HG02852 (cell line): Measurements from ENCODE around the gene FASTK.
A peak's percentile ranks its signal among the peaks of the same experiment; 100 is the strongest.

Experiments used
- ATAC-seq: cut with Tn5 transposase; IDR thresholded peaks from one replicate; pipeline ENCODE4 v1.9.1; 2021; ENCODE audit warnings: mild to moderate bottlenecking, moderate library complexity; ENCODE audit not compliant: unreplicated experiment

FASTK gene, protein sequence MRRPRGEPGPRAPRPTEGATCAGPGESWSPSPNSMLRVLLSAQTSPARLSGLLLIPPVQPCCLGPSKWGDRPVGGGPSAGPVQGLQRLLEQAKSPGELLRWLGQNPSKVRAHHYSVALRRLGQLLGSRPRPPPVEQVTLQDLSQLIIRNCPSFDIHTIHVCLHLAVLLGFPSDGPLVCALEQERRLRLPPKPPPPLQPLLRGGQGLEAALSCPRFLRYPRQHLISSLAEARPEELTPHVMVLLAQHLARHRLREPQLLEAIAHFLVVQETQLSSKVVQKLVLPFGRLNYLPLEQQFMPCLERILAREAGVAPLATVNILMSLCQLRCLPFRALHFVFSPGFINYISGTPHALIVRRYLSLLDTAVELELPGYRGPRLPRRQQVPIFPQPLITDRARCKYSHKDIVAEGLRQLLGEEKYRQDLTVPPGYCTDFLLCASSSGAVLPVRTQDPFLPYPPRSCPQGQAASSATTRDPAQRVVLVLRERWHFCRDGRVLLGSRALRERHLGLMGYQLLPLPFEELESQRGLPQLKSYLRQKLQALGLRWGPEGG

DNA sequence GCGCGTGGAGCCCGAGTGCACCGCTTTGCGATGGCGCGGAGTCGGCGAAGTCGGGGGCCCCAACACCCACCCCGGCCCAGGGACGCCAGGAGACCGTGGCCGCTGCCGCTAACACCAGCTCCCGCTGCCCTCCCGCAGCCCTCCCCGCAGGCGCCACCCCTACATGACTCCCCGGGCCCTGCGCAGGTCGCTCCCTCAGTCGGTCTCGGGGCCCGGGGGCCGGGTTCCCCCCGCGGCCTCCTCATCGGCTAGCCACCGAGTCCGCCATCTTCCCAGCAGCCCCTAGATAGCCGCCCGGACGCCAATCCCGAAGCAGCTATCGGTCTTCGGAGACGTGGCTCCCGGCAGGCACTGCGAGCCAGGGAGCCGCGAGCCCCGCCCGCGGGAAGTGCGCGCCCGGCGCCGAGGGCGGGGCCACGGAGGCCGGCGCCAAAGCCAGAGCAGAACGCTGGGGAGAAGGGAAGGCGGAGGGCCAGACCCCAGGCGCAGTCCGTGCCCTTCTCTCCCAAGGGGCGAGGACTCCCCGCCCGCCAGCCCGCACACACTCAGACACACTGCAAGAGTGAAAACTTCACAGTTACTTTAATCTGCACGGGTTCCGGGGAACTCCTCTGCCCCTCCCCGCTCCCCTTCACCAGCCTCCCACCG, at the start of gene FASTK:
Gene FASTK (minus strand): TSS at position 288 of the 648 bp plus-strand sequence. CDS start 43 bp downstream, at position 245.
- peak; percentile 72 for ATAC-seq

DNA sequence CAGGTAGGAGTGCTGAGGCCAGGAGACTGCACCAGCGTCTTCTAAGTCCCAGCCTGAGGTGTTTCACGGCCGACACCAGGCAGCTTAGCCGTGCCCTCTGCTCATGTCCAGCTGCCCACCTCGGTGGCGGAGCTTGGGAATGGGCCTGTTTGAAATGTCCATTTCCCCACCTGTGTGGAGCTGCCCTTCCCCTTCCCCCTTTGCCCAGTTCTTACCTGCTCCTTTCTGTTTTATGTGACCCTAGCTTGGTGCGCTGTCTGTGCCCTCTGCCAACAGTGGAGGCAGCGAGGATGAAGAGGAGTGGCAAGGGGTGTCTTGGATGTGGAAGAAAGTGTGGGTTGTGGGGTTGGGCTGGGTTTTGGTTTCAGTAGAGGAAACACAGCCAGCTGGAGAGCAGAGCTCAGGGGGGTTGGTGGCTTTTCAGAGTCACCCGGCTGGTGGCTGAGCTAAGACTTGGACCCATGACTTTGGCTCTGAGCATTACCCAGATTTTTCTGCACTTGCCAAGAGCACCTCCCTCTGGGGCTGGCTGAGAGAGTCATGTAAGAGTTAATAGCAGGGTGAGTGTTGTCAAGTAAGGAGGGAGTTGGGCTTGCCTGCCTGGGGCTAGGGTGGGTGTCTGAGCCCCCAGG, 49.5 kb upstream of the FASTK start:
- ATAC-seq: no peak

DNA sequence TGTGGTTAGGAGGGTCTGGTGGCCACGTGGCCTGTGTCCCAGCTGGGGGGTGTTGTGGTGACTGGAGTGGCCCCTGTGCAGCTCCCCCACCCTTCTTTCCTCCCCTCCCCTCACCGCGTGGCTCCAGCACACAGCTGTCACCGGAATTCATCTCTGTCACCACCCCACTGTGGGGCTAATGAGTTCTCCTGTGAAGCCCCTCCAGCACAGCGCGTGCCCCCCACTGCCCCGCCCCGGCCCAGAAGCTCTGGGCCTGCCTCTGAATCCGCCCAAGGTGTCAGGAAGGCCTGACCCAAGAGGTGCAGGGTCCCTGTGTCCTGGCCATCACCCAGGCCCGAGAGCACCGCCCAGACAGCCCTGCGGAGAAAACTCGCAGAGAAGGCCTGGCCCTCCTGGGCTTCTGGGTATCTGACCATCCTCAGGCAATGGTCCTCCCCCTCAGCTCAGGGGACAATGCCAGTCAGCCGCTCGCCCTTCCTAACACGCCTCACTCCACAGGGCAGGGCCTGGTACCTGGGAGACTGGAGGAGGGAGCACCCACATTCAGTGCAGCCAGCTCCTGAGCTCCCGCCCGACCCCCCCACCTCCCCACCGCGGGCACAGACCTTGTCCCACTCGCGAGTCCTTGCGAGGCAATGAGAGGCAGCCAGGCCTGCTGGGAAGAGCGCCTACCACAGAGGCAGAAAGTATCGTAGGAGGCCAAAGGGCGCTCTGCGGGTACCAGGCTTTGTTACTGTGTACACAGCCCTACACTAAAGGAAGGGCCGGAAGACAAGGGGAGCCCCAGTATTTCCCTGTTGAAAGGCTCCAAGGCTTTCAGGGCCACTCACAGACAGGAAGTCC, 48.7 kb upstream of the FASTK start:
- no peak for ATAC-seq

DNA sequence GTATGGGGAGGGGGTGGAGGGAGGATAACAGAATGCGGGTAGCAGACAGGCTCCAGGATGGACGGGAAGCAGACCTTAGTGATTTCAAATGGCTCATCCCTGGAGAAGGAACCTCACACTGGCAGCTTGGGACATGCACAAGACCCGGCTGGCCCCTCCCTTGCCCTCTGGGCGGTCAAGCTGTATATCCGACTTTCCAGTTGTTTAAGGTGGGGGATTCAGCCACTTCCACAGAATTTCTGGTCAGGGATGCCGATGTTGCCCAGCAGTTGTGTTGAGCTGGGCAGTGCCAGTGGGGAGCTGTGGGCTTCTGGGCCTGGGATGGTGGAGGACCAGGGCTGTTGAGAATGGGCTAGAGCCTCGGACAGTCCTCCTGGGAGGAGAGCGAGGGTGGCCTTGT, 48.1 kb upstream of the FASTK start:
- no peak for ATAC-seq

DNA sequence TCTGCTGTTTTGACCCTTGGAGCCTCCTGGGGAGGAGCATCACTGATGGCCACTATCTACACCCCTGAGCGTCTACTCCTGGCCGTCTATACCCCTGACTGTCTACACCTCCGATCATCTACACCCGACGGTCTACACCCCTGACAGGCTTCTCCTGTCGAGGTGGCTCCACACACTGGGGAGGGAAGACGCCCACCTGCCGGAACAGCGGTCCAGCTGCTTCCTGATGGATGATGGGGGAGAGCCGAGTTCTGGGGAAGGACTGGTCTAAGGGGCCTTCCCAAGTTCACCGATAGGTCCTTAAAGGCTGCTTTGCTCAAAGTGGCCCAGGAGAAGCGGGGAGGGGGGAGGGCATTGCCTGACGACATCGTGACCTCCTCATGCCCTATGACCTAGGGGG, 47.5 kb upstream of the FASTK start:
- ATAC-seq: no peak

DNA sequence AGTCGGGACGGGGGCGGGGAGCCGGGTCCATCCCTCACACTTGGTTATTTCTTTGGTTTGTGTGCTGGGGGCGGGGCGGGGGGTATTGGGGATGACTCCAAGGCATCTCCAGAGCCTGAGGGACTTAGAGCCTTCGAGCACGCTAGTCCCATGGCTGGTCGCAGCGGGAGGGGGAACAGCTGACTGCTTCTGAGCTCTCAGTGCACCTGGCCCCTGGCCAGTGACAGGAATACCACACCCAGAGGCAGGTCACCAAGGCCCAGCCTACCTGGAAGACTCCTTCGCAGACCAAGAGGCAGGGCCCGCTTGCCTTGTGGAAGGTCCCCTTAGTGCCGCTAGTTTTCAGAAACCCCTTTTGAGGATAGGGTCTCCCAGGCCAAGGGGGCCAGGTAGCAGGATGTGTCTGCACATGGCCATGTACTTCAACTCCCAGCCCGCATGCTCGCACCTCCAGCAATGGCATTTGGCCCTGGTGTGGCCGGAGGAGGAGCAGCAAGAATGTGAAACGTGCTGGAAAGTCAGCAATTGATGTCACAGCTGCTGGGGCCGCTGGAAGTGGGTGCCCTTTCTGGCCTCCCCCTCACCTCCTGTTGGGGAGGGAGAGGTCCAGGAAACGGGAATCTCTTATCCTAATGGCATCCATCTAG, 46.0 kb upstream of the FASTK start:
- ATAC-seq: no peak

- ATAC-seq: no peak
These were observed 45.4 kb upstream of the FASTK start for GRCh38 chr7:151125846-151126481.

- no peak for ATAC-seq
These were observed 44.8 kb upstream of the FASTK start for GRCh38 chr7:151125470-151125845.

DNA sequence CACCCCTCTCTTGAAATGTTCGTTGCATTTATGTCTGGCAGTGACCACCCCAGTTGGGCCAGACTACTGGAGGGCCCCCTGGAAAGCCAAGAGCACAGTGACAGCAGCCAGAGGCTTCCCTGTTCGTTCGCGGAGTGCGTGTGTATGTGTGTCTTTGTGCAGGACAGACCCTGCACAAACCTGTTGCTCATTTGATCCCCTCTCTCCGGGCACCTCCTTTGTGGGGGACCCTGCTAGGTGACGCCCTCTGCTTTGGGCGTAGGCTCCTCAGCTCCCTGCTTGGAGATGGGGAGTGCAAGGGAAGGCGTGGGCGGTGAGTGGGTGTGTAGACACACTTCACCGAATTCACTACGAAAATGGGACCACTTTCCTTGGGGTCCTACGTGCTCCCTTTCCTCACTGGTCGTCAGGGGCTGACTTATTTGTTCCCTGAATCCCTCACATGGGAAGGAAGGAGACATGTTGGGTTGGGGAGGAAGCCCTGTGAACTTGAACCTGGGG, 44.3 kb upstream of the FASTK start:
- ATAC-seq: no peak

- no peak for ATAC-seq
These were observed 43.9 kb upstream of the FASTK start for GRCh38 chr7:151124481-151124880.

DNA sequence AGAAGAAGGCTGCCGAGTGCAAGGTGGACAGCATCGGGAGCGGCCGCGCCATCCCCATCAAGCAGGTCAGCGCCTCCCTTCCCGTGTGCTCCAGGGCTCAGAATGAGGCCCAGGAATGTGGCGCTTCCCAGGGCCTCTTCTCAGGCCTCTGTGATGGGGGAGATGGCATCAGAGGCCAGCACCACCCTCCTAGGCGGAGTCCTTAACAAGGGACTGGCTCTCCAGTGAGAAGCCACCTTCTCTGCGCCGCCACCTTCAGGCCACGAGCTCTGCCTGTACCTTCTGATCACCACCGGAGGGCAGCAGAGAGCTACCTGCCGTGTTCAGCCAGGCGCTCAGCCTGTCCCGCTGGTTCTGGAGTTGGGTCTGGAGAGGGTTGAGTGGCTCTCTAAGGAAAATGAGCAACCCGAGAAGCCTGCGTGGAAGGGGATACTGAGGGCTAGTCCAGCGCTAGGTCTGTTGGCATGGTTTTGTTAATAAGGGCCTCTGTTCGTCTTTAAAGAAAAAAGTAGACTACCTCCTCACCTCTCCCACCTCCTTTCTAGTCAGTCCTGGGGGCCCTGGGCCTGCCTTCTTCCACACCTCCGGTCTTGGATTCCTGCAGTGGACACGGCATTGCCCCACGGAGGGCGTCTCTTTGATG, 43.3 kb upstream of the FASTK start:
- peak; percentile 86 for ATAC-seq

- no peak for ATAC-seq
These were observed 42.7 kb upstream of the FASTK start for GRCh38 chr7:151123158-151123821.

DNA sequence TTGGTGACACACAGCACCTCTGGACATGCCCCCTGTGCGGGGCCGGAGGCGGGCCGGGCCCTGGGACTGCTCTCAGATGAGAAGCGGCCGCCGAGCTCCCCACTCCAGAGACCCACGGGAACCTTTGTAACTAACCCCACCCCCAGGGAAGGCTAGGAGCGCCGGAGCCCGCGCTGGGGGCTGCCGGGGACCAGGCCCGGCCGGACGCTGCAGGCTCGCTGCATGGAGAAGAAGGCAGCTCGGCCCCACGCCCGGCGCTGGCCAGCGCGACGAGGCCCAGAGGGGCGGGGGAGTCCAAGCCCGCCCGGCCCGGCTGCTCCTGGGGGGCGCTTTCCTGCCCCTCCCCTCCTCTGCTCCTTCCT, 42.2 kb upstream of the FASTK start:
- ATAC-seq: no peak

GRCh38 chr7:151122276-151122675, 41.7 kb upstream of the FASTK start:
- no peak for ATAC-seq

DNA sequence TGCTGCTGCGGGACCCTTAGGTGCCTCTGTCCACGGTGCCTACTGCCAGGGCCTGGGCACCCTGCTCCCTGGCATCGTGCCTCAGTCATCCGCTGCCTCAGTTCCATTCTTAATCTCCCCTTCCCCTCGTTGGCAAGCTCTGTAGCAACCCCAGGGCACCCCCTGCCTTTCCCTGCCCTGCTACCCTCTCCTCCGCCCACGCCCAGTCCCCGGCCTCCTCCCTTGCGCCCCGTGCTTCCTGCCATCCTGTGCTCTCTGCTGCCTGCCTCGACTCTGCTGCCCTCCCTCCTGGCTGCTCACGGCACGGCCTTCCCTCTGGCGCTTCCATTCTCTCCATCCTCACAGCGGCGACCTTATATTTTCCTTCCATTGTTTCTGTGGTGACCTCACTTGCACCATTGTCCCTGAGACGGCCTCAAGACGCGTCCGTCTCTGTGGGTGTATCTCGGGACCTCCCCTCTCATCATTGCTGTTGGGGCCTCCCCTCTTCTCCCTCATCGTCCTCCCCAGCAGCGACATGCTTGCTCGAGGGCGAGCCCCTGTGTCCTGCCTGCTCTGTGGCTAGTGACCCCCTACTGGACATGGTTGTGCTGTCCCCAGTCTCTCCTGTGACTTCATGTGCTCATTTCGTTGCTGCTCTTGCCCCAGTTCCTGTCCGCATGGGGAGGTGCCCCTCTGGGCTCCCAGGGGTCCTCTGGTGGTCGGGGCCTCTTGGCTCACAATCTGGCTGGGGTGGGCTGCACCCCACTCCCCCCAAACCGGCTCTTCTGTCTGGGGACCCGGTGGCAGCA, 41.0 kb upstream of the FASTK start:
- no peak for ATAC-seq

- no peak for ATAC-seq
These were observed 40.3 kb upstream of the FASTK start for GRCh38 chr7:151120896-151121295.

- no peak for ATAC-seq
These were observed 39.3 kb upstream of the FASTK start for GRCh38 chr7:151119902-151120301.

- ATAC-seq: no peak
These were observed 38.4 kb upstream of the FASTK start for GRCh38 chr7:151119055-151119415.
